Activated CD4-positive, alpha-beta T cell treated with anti-CD3 and anti-CD28 coated beads, Interleukin-2, Interleukin-6, amounts not matched to agents 100 ng/mL and 50 ng/mL, durations not matched to agents 16 hours and 8 hours (primary cell): ENCODE data around the gene CDYL.

ENCODE experiments used
- DNase-seq: peaks from one replicate; pipeline ENCODE4 v3.0.0-alpha.2; 2020

CDYL gene

GRCh38 chr6:4885341-4885933, 109.2 kb downstream of the CDYL start:
- no peak for DNase-seq

GRCh38 chr6:4888841-4889240, 112.6 kb downstream of the CDYL start:
- no peak for DNase-seq

GRCh38 chr6:4889701-4890100, 113.5 kb downstream of the CDYL start:
- DNase-seq = no peak

- no peak for DNase-seq
Measured at GRCh38 chr6:4890191-4890590, 114.0 kb downstream of the CDYL start.

GRCh38 chr6:4890627-4891026, 114.4 kb downstream of the CDYL start:
- no peak for DNase-seq

- DNase-seq = no peak
Measured at GRCh38 chr6:4891141-4891540, 114.9 kb downstream of the CDYL start.

GRCh38 chr6:4892785-4893485, 116.7 kb downstream of the CDYL start:
- no peak for DNase-seq

GRCh38 chr6:4894049-4894448, 117.8 kb downstream of the CDYL start:
- DNase-seq = no peak

GRCh38 chr6:4895971-4896370, 119.8 kb downstream of the CDYL start:
- no peak for DNase-seq

GRCh38 chr6:4896401-4896800, 120.2 kb downstream of the CDYL start:
- DNase-seq = no peak

GRCh38 chr6:4899249-4900034, 123.2 kb downstream of the CDYL start:
- no peak for DNase-seq

- DNase-seq = peak; percentile 57
Measured at GRCh38 chr6:4901386-4902061, 125.3 kb downstream of the CDYL start.

- no peak for DNase-seq
Measured at GRCh38 chr6:4902363-4902762, 126.2 kb downstream of the CDYL start.

GRCh38 chr6:4903121-4903520, 126.9 kb downstream of the CDYL start:
- no peak for DNase-seq

- no peak for DNase-seq
Measured at GRCh38 chr6:4903751-4904370, 127.7 kb downstream of the CDYL start.

GRCh38 chr6:4904461-4905025, 128.3 kb downstream of the CDYL start:
- no peak for DNase-seq

- DNase-seq = no peak
Measured at GRCh38 chr6:4905826-4906225, 129.6 kb downstream of the CDYL start.

- DNase-seq = no peak
Measured at GRCh38 chr6:4906293-4907276, 130.4 kb downstream of the CDYL start.

- peak; percentile 26 for DNase-seq
Measured at GRCh38 chr6:4907602-4908001, 131.4 kb downstream of the CDYL start.

GRCh38 chr6:4908062-4908461, 131.9 kb downstream of the CDYL start:
- DNase-seq = no peak

- DNase-seq = no peak
Measured at GRCh38 chr6:4909063-4909706, 133.0 kb downstream of the CDYL start.
